Stomach (tissue), 19 donors: ENCODE results near the gene PYCARD. TPM values are rescaled to one million over a fixed set of nuclear protein-coding genes. Genes with fewer than 3 reads are reported as not detected.

Experiments
- DNase-seq, 2 donors: peaks; one replicate each; pipeline versions ENCODE4 v3.0.0 to v3.0.0-alpha.2; 2013 to 2019
- H3K27ac ChIP-seq, 5 donors: fragments of 200-600 bp in 4 of 5; sonication (generic) in 4 of 5; one replicate each; pipeline ENCODE4 v1.5.1; 2013 to 2019; ENCODE audit warnings: mild to moderate bottlenecking in 1 of 5, moderate library complexity in 1 of 5
- H3K27me3 ChIP-seq, 3 donors: fragments of 200-600 bp; sonication (generic); one replicate each; pipeline ENCODE4 v1.5.1; 2017 to 2019; ENCODE audit warnings: mixed run types in 1 of 3
- H3K36me3 ChIP-seq, 4 donors: fragments of 200-600 bp; sonication (generic); 1 replicate in 3 of 4; 2 replicates in 1 of 4; pipeline ENCODE4 v1.5.1; 2016 to 2019
- H3K4me1 ChIP-seq, 4 donors: fragments of 200-600 bp; sonication (generic); one replicate each; pipeline ENCODE4 v1.5.1; 2016 to 2019
- H3K4me3 ChIP-seq, 4 donors: fragments of 200-600 bp; sonication (generic) in 3 of 4; one replicate each; pipeline ENCODE4 v1.5.1; 2016 to 2019; ENCODE audit warnings: mild to moderate bottlenecking in 1 of 4
- H3K9me3 ChIP-seq, 4 donors: fragments of 200-600 bp; sonication (generic); one replicate each; pipeline ENCODE4 v1.5.1; 2016 to 2019
- CTCF ChIP-seq, 7 experiments: fragments of 450-650 bp in 4 of 7; fragments of 200-600 bp in 3 of 7; sonication (generic) in 3 of 7; IDR thresholded peaks; one replicate each; pipeline ENCODE4 v1.5.1; 2016 to 2019; ENCODE audit warnings: antibody characterized with exemption in 7 of 7, control low read depth in 2 of 7, mild to moderate bottlenecking in 1 of 7
- EP300 ChIP-seq: sonication (generic); formaldehyde crosslinking; IDR thresholded peaks from one replicate; pipeline ENCODE4 v1.6.1; 2017; ENCODE audit warnings: antibody characterized with exemption
- POLR2A ChIP-seq, 4 donors: fragments of 450-650 bp; IDR thresholded peaks; one replicate each; pipeline ENCODE4 v1.6.1; 2016; ENCODE audit warnings: antibody characterized with exemption in 4 of 4, control low read depth in 2 of 4, mild to moderate bottlenecking in 1 of 4, moderate library complexity in 1 of 4
- POLR2AphosphoS5 ChIP-seq, 3 donors: sonication (generic); formaldehyde crosslinking; IDR thresholded peaks; one replicate each; pipeline ENCODE4 v1.6.1; 2016; ENCODE audit warnings: antibody characterized with exemption in 3 of 3
- WGBS, 5 donors: extraction: QIAGEN DNeasy Blood & Tissue Kit in 3 of 5; methylation state at CpG; one replicate each; pipeline versions ENCODE4 v1.1.5 to v1.1.7; 2013 to 2018; 5-methylcytosine and 5-hydroxymethylcytosine counted together
- intact Hi-C: fragments of 100-400 bp; cut with DNase I; formaldehyde crosslinking; loops from one replicate; pipeline ENCODE4 v1.15.1; 2023; ENCODE audit warnings: low total_unique reads
- long read RNA-seq, 10 donors: transcript quantifications; one replicate each; lab custom pipeline, GENCODE V29; 2026
- polyA plus RNA-seq, 3 donors: library from polyadenylated mRNA; stranded (reverse); fragments of 200-250 nt; gene quantifications; one replicate each; pipeline ENCODE4 v1.2.3, GENCODE V29; 2013
- total RNA-seq, 5 donors: library from RNA; depleted of rRNA; stranded (reverse); fragments of >200 nt; gene quantifications; one replicate each; pipeline versions ENCODE4 v1.1.0 to v1.2.3, GENCODE V29; 2014 to 2016
- donor health status: healthy with polysubstance abuse.
- donor health status: Bipolar disorder and iron deficiency.
- donor health status: healthy.

PYCARD gene
- total RNA-seq (100 to 1,000 TPM in 1 of 5 donors, 10 to 100 TPM in 4; 10.5 to 484 (median 29.8) TPM), polyA plus RNA-seq (10 to 100 TPM; 35.7 to 64.9 (median 49.9) TPM)
- long read RNA-seq, donor 1, transcript PYCARD-201 (3 exons, 990 nt) = major isoform, 13 of 13 reads
- long read RNA-seq, donor 1, partial matches to known transcripts = 0 of 13 reads
- long read RNA-seq, donor 1, other reads (novel, unspliced or antisense) = 0 of 13 reads
- long read RNA-seq, donor 2, transcript PYCARD-201 (3 exons, 990 nt) = major isoform, 14 of 17 reads
- long read RNA-seq, donor 2, partial matches to known transcripts = 0 of 17 reads
- long read RNA-seq, donor 2, other reads (novel, unspliced or antisense) = 0 of 17 reads
- long read RNA-seq, donor 3, partial matches to known transcripts = 0 of 2 reads
- long read RNA-seq, donor 3, other reads (novel, unspliced or antisense) = 0 of 2 reads
- long read RNA-seq, donor 4, partial matches to known transcripts = 0 of 1 reads
- long read RNA-seq, donor 4, other reads (novel, unspliced or antisense) = 0 of 1 reads
- long read RNA-seq, donor 5, transcript PYCARD-201 (3 exons, 990 nt) = major isoform, 16 of 17 reads
- long read RNA-seq, donor 5, partial matches to known transcripts = 0 of 17 reads
- long read RNA-seq, donor 5, other reads (novel, unspliced or antisense) = 0 of 17 reads
- long read RNA-seq, donor 6, transcript PYCARD-201 (3 exons, 990 nt) = major isoform, 25 of 26 reads
- long read RNA-seq, donor 6, partial matches to known transcripts = 0 of 26 reads
- long read RNA-seq, donor 6, other reads (novel, unspliced or antisense) = 0 of 26 reads
- long read RNA-seq, donor 7, transcript PYCARD-201 (3 exons, 990 nt) = major isoform, 14 of 24 reads
- long read RNA-seq, donor 7, partial matches to known transcripts = 6 of 24 reads
- long read RNA-seq, donor 7, other reads (novel, unspliced or antisense) = 0 of 24 reads
- long read RNA-seq, donor 8, transcript PYCARD-201 (3 exons, 990 nt) = major isoform, 8 of 10 reads
- long read RNA-seq, donor 8, partial matches to known transcripts = 0 of 10 reads
- long read RNA-seq, donor 8, other reads (novel, unspliced or antisense) = 0 of 10 reads
- long read RNA-seq, donor 9, transcript PYCARD-201 (3 exons, 990 nt) = major isoform, 9 of 9 reads
- long read RNA-seq, donor 9, partial matches to known transcripts = 0 of 9 reads
- long read RNA-seq, donor 9, other reads (novel, unspliced or antisense) = 0 of 9 reads
- long read RNA-seq, donor 10, transcript PYCARD-201 (3 exons, 990 nt) = major isoform, 6 of 7 reads
- long read RNA-seq, donor 10, partial matches to known transcripts = 0 of 7 reads
- long read RNA-seq, donor 10, other reads (novel, unspliced or antisense) = 0 of 7 reads

DNA sequence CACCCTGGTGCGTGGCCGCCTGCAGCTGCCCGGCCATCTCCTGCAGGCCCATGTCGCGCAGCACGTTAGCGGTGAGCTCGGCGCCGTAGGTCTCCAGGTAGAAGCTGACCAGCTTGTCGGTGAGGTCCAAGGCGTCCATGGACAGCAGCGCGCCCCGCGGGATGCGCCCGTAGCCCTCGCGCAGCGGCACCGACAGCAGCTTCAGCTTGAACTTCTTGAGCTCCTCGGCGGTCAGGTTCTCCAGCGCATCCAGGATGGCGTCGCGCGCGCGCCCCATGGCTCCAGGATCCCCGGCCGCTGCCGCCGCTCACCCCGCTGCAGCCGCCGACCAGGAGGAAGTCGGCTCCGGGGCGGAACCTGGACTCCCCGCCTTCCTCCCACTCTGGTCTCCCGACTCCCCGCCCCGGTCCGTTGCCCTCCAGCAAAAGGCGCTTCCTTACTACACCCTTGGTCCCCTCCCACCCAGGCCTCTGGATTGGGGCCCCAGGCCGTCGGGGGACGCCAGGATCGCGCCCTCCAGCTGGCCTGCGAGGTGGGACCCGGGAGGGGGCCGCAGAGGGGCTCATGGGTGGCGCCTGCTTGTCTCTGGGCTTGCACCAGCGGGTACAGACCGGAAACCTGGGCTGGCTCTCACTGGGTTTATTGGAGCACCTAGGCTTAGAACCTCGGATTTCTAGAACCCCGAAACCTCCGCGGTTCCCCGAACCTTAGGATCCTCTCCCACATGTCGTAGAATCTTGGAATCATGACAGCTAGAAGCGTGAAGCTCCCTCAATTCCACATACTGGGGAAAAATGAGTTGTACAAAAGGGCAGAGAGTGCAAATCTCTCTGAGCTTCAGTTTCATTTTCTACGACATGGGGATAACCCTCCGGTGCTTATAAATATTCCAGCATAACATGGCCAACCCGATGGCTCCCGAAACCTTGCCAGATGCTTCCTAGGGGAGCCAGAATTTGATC is at the start of gene PYCARD:
TSS of gene PYCARD (minus strand) at position 347 of the 962 bp plus-strand sequence. CDS start at position 277, 70 bp downstream.
- H3K27ac ChIP-seq = peak within 1 kb of the TSS; percentile 47 to 83 (median 73)
- H3K4me1 ChIP-seq = peaks cover 16 to 41% (median 28%) of the 10 kb centered on the region in 4 donors
- no peaks in the 10 kb centered on the region for H3K9me3 ChIP-seq
- peaks cover 0 to 12% (median 0%) of the 10 kb centered on the region in 3 donors for H3K27me3 ChIP-seq
- peak within 1 kb of the TSS; percentile 69 to 83 (median 78) for H3K4me3 ChIP-seq
- peaks cover 2 to 20% (median 12%) of the 10 kb centered on the region in 4 donors for H3K36me3 ChIP-seq
- no peak for TF ChIP-seq POLR2A (IDR thresholded peaks at IDR 0.05)
- peak in 1 of 3 donors; percentile 31 for TF ChIP-seq POLR2AphosphoS5 (IDR thresholded peaks at IDR 0.05)
- no peak for TF ChIP-seq CTCF (IDR thresholded peaks at IDR 0.05)
- TF ChIP-seq EP300 = no peak
- intact Hi-C loops = no loop called here
- 8 to 15% (median 9%) methylated on average over 29 to 69 of the region's 69 CpGs for WGBS, 5 donors
- peak in 1 of 2 donors; percentile 45 for DNase-seq

DNA sequence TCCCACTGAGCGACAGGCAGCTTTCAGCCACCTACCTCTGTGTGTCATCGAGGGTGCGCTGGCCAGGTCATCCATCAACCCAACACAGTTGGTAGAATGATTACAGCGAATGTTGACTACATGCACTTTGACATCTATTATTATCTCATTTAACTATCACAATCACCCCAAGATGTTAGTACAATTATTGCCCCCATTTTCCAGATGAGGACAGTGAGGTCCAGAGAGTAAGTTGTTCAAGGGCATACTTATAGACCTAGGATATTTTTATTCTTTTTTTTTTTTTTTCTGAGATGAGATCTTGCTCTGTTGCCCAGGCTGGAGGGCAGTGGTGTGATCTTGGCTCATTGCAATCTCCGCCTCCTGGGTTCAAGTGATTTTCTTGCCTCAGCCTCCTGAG is 48.9 kb upstream of the PYCARD start:
- DNase-seq = no peak
- Histone ChIP-seq H3K36me3 (no peaks in the 10 kb centered on the region), H3K9me3 (no peaks in the 10 kb centered on the region), H3K4me3 (no peak overlapping the region), H3K4me1 (no peaks in the 10 kb centered on the region), H3K27me3 (peaks cover 0 to 22% (median 0%) of the 10 kb centered on the region in 3 donors), H3K27ac (no peak overlapping the region)
- 91 to 97% (median 95%) methylated on average over 5 of the region's 5 CpGs for WGBS, 5 donors
- no peak for TF ChIP-seq POLR2AphosphoS5 (IDR thresholded peaks at IDR 0.05)
- no peak for TF ChIP-seq EP300
- no peak for TF ChIP-seq CTCF (IDR thresholded peaks at IDR 0.05)
- no peak for TF ChIP-seq POLR2A (IDR thresholded peaks at IDR 0.05)
- intact Hi-C loops = no loop called here

GRCh38 chr16:31250782-31251384 is 48.3 kb upstream of the PYCARD start:
- H3K36me3 ChIP-seq = no peaks in the 10 kb centered on the region
- no peak overlapping the region for H3K27ac ChIP-seq
- DNase-seq = no peak
- no peak overlapping the region for H3K4me3 ChIP-seq
- WGBS, 5 donors = 88 to 91% (median 88%) methylated on average over 7 of the region's 7 CpGs
- H3K27me3 ChIP-seq = peaks cover 0 to 27% (median 0%) of the 10 kb centered on the region in 3 donors
- peaks cover 0 to under 1% (median 0%) of the 10 kb centered on the region in 4 donors for H3K9me3 ChIP-seq
- H3K4me1 ChIP-seq = no peaks in the 10 kb centered on the region
- intact Hi-C loops = no loop called here
- TF ChIP-seq POLR2A (IDR thresholded peaks at IDR 0.05) (no peak), POLR2AphosphoS5 (IDR thresholded peaks at IDR 0.05) (no peak), CTCF (IDR thresholded peaks at IDR 0.05) (no peak), EP300 (no peak)
